Mesendoderm (in vitro differentiated cells): ENCODE data around the gene TBC1D1.
A peak's percentile ranks its signal among the peaks of the same experiment; 100 is the strongest.

Experiments
- DNase-seq: peaks from one replicate; pipeline ENCODE4 v3.0.0; 2013
- H2AK5ac ChIP-seq: 2 replicates; pipeline ENCODE4 v1.6.1; 2013; ENCODE audit warnings: low read length, inconsistent platforms
- H2BK120ac ChIP-seq: 2 replicates; pipeline ENCODE4 v1.6.1; 2013; ENCODE audit warnings: low read depth, mild to moderate bottlenecking, low read length, moderate library complexity, mixed read lengths
- H2BK15ac ChIP-seq: replicated peaks from 2 replicates; pipeline ENCODE4 v1.6.1; 2013; ENCODE audit warnings: low read depth, mild to moderate bottlenecking, moderate library complexity
- H2BK5ac ChIP-seq: 2 replicates; pipeline ENCODE4 v1.6.1; 2013; ENCODE audit warnings: low read length, inconsistent platforms
- H3K18ac ChIP-seq: 2 replicates; pipeline ENCODE4 v1.6.1; 2013; ENCODE audit warnings: mild to moderate bottlenecking, low read length, mixed read lengths
- H3K23ac ChIP-seq: one replicate; pipeline ENCODE4 v1.6.1; 2013; ENCODE audit warnings: low read length
- H3K27ac ChIP-seq: 2 replicates; pipeline ENCODE4 v1.5.1; 2013; ENCODE audit warnings: low read depth, mild to moderate bottlenecking, inconsistent platforms, low read length, moderate library complexity
- H3K27me3 ChIP-seq: 2 replicates; pipeline ENCODE4 v1.6.1; 2013; ENCODE audit warnings: low read length, control low read depth, mild to moderate bottlenecking, inconsistent platforms; ENCODE audit not compliant: insufficient read depth, poor library complexity
- H3K36me3 ChIP-seq: 2 replicates; pipeline ENCODE4 v1.6.1; 2013; ENCODE audit warnings: low read length, inconsistent platforms; ENCODE audit not compliant: control insufficient read depth, insufficient read depth
- H3K4ac ChIP-seq: one replicate; pipeline ENCODE4 v1.6.1; 2013; ENCODE audit warnings: low read depth, mild to moderate bottlenecking, low read length, moderate library complexity
- H3K4me1 ChIP-seq: 2 replicates; pipeline ENCODE4 v1.6.1; 2013; ENCODE audit warnings: low read depth, low read length, inconsistent platforms; ENCODE audit not compliant: control insufficient read depth
- H3K4me2 ChIP-seq: 2 replicates; pipeline ENCODE4 v1.6.1; 2013; ENCODE audit warnings: low read length
- H3K4me3 ChIP-seq: 2 replicates; pipeline ENCODE4 v1.5.1; 2013; ENCODE audit warnings: mild to moderate bottlenecking, low read length
- H3K56ac ChIP-seq: one replicate; pipeline ENCODE4 v1.6.1; 2013; ENCODE audit warnings: low read length
- H3K79me1 ChIP-seq: 2 replicates; pipeline ENCODE4 v1.6.1; 2013; ENCODE audit warnings: low read length, inconsistent platforms
- H3K79me2 ChIP-seq: 2 replicates; pipeline ENCODE4 v1.6.1; 2013; ENCODE audit warnings: mild to moderate bottlenecking, low read length; ENCODE audit not compliant: control insufficient read depth, insufficient read depth
- H3K9ac ChIP-seq: 2 replicates; pipeline ENCODE4 v1.6.1; 2013; ENCODE audit warnings: low read length, inconsistent platforms
- H4K5ac ChIP-seq: one replicate; pipeline ENCODE4 v1.6.1; 2013; ENCODE audit warnings: low read length
- H4K8ac ChIP-seq: one replicate; pipeline ENCODE4 v1.6.1; 2013; ENCODE audit warnings: low read depth, mild to moderate bottlenecking, control low read depth, low read length, moderate library complexity
- WGBS: extraction: QIAGEN DNeasy Blood & Tissue Kit; methylation state at CpG from one replicate; pipeline ENCODE4 v1.1.7; 2013; ENCODE audit warnings: low lambda C conversion rate, missing lambda C conversion rate; ENCODE audit not compliant: insufficient coverage; ENCODE audit errors: extremely low coverage; 5-methylcytosine and 5-hydroxymethylcytosine counted together

The TBC1D1 gene

GRCh38 chr4:37949636-37950426 is 58.9 kb downstream of the TBC1D1 start:
- Histone ChIP-seq H3K36me3 (no peaks in the 10 kb centered on the region), H3K4me1 (no peaks in the 10 kb centered on the region), H4K5ac (no peak overlapping the region), H3K4me3 (no peak overlapping the region), H2BK15ac (no peak overlapping the region), H3K27ac (no peak overlapping the region), H3K4ac (no peak overlapping the region), H3K4me2 (no peak overlapping the region), H2BK5ac (no peak overlapping the region), H3K18ac (no peak overlapping the region), H3K56ac (no peak overlapping the region), H2BK120ac (no peak overlapping the region), H3K9ac (no peak overlapping the region), H3K79me2 (no peaks in the 10 kb centered on the region), H2AK5ac (no peak overlapping the region), H4K8ac (no peak overlapping the region), H3K23ac (no peak overlapping the region), H3K79me1 (no peaks in the 10 kb centered on the region), H3K27me3 (no peaks in the 10 kb centered on the region)
- no CpG with 5 or more reads among the region's 9 CpGs for WGBS
- no peak for DNase-seq

- Histone ChIP-seq H3K9ac (no peak overlapping the region), H3K23ac (no peak overlapping the region), H4K5ac (no peak overlapping the region), H3K4me1 (no peaks in the 10 kb centered on the region), H3K27ac (no peak overlapping the region), H4K8ac (no peak overlapping the region), H3K36me3 (no peaks in the 10 kb centered on the region), H2BK5ac (no peak overlapping the region), H3K56ac (no peak overlapping the region), H3K79me1 (no peaks in the 10 kb centered on the region), H3K27me3 (no peaks in the 10 kb centered on the region), H3K79me2 (no peaks in the 10 kb centered on the region), H2BK15ac (no peak overlapping the region), H2AK5ac (no peak overlapping the region), H3K4me2 (no peak overlapping the region), H2BK120ac (no peak overlapping the region), H3K4me3 (no peak overlapping the region), H3K4ac (no peak overlapping the region), H3K18ac (no peak overlapping the region)
- WGBS: no CpG with 5 or more reads among the region's 10 CpGs
- no peak for DNase-seq
Observed at GRCh38 chr4:37951461-37952352, 60.8 kb downstream of the TBC1D1 start.

- Histone ChIP-seq H3K23ac (no peak overlapping the region), H3K4me2 (no peak overlapping the region), H3K4me1 (no peaks in the 10 kb centered on the region), H2BK120ac (no peak overlapping the region), H3K4me3 (no peak overlapping the region), H3K18ac (no peak overlapping the region), H3K27ac (no peak overlapping the region), H3K56ac (no peak overlapping the region), H4K8ac (no peak overlapping the region), H3K27me3 (no peaks in the 10 kb centered on the region), H2AK5ac (no peak overlapping the region), H3K9ac (no peak overlapping the region), H3K79me2 (no peaks in the 10 kb centered on the region), H4K5ac (no peak overlapping the region), H2BK5ac (no peak overlapping the region), H2BK15ac (no peak overlapping the region), H3K36me3 (no peaks in the 10 kb centered on the region), H3K4ac (no peak overlapping the region), H3K79me1 (no peaks in the 10 kb centered on the region)
- no peak for DNase-seq
- no CpG with 5 or more reads among the region's 1 CpG for WGBS
Observed at GRCh38 chr4:37953156-37953555, 62.3 kb downstream of the TBC1D1 start.

- Histone ChIP-seq H3K27me3 (no peaks in the 10 kb centered on the region), H3K18ac (no peak overlapping the region), H2AK5ac (no peak overlapping the region), H2BK15ac (no peak overlapping the region), H2BK120ac (no peak overlapping the region), H3K9ac (no peak overlapping the region), H3K36me3 (no peaks in the 10 kb centered on the region), H3K4ac (no peak overlapping the region), H4K5ac (no peak overlapping the region), H3K56ac (no peak overlapping the region), H2BK5ac (no peak overlapping the region), H3K23ac (no peak overlapping the region), H3K4me3 (no peak overlapping the region), H3K4me2 (no peak overlapping the region), H3K27ac (no peak overlapping the region), H4K8ac (no peak overlapping the region), H3K79me1 (no peaks in the 10 kb centered on the region), H3K4me1 (no peaks in the 10 kb centered on the region), H3K79me2 (no peaks in the 10 kb centered on the region)
- DNase-seq: peak; percentile 46
- no CpG with 5 or more reads among the region's 7 CpGs for WGBS
Observed at GRCh38 chr4:37953620-37954293, 62.9 kb downstream of the TBC1D1 start.

GRCh38 chr4:37956941-37957340 is 66.1 kb downstream of the TBC1D1 start:
- no peak for DNase-seq
- Histone ChIP-seq H4K5ac (no peak overlapping the region), H3K4me1 (no peaks in the 10 kb centered on the region), H3K79me1 (no peaks in the 10 kb centered on the region), H2BK15ac (no peak overlapping the region), H2AK5ac (no peak overlapping the region), H3K4me2 (no peak overlapping the region), H3K27me3 (no peaks in the 10 kb centered on the region), H3K79me2 (no peaks in the 10 kb centered on the region), H3K18ac (no peak overlapping the region), H3K27ac (no peak overlapping the region), H3K4me3 (no peak overlapping the region), H3K4ac (no peak overlapping the region), H3K36me3 (no peaks in the 10 kb centered on the region), H3K9ac (no peak overlapping the region), H2BK120ac (no peak overlapping the region), H4K8ac (no peak overlapping the region), H2BK5ac (no peak overlapping the region), H3K56ac (no peak overlapping the region), H3K23ac (no peak overlapping the region)
- WGBS: no CpG with 5 or more reads among the region's 4 CpGs
